H1 (cell line): ENCODE results near the gene KISS1R. TPM values are rescaled to one million over a fixed set of nuclear protein-coding genes. Genes with fewer than 3 reads are reported as not detected.

Source experiments
- CTCF ChIA-PET: fragments of 300-600 bp; sonication (Branson Sonifier 250); formaldehyde crosslinking; loops from one replicate; lab custom pipeline; 2021; ENCODE audit not compliant: partially characterized antibody; lab: Charles Lee
- POLR2A ChIA-PET: fragments of 300-600 bp; sonication (Branson Sonifier 250); formaldehyde crosslinking; loops from one replicate; lab custom pipeline; 2021; ENCODE audit warnings: inconsistent platforms; ENCODE audit not compliant: partially characterized antibody; lab: Charles Lee
- DNase-seq, 2 experiments: peaks; one replicate each; pipeline versions ENCODE4 v3.0.0 to v3.0.0-alpha.2; 2010 to 2022; ENCODE audit warnings: low spot score in 2 of 2, low read depth in 1 of 2, mixed read lengths in 1 of 2
- FAIRE-seq: peaks from 2 replicates; lab custom pipeline; 2011; peaks lifted over from hg19 to GRCh38; lab: Jason Lieb, UNC
- H2AFZ ChIP-seq: 2 replicates; pipeline ENCODE4 v1.8.1; 2012; ENCODE audit warnings: low read length, inconsistent platforms
- H2AK5ac ChIP-seq: 2 replicates; pipeline ENCODE4 v1.6.1; 2013; ENCODE audit warnings: low read depth, low read length
- H2BK120ac ChIP-seq: replicated peaks from 2 replicates; pipeline ENCODE3; 2013; ENCODE audit warnings: low read depth, low read length, inconsistent platforms
- H2BK12ac ChIP-seq: 2 replicates; pipeline ENCODE4 v1.6.1; 2013; ENCODE audit warnings: low read depth, low read length
- H2BK15ac ChIP-seq: 2 replicates; pipeline ENCODE4 v1.6.1; 2013; ENCODE audit warnings: low read length
- H2BK20ac ChIP-seq: 2 replicates; pipeline ENCODE4 v1.6.1; 2013; ENCODE audit warnings: low read length
- H2BK5ac ChIP-seq: 2 replicates; pipeline ENCODE4 v1.6.1; 2013; ENCODE audit warnings: low read depth, low read length
- H3K14ac ChIP-seq: 2 replicates; pipeline ENCODE4 v1.6.1; 2013; ENCODE audit warnings: inconsistent platforms; ENCODE audit not compliant: insufficient read length
- H3K18ac ChIP-seq: 2 replicates; pipeline ENCODE4 v1.6.1; 2013; ENCODE audit warnings: low read length; ENCODE audit errors: extremely low read depth
- H3K23ac ChIP-seq: 2 replicates; pipeline ENCODE4 v1.6.1; 2013; ENCODE audit warnings: inconsistent platforms; ENCODE audit not compliant: insufficient read length
- H3K23me2 ChIP-seq: 2 replicates; pipeline ENCODE4 v1.6.1; 2013; ENCODE audit warnings: low read depth, low read length
- H3K27ac ChIP-seq: 2 replicates; pipeline ENCODE4 v1.6.1; 2011; ENCODE audit warnings: low read depth, low read length, inconsistent platforms
- H3K27me3 ChIP-seq, 4 experiments: replicated peaks in 1 of 4; 1 replicate in 1 of 4; 2 replicates in 3 of 4; pipeline versions ENCODE4 v1.6.1 to v1.8.1; 2011 to 2013; ENCODE audit warnings: low read length in 3 of 4, mild to moderate bottlenecking in 3 of 4, inconsistent platforms in 2 of 4, mixed read lengths in 2 of 4, moderate library complexity in 1 of 4; ENCODE audit not compliant: control insufficient read depth in 3 of 4, insufficient read depth in 3 of 4; ENCODE audit errors: extremely low read depth in 1 of 4
- H3K36me3 ChIP-seq, 4 experiments: 2 replicates each; pipeline versions ENCODE4 v1.6.1 to v1.8.1; 2011 to 2013; ENCODE audit warnings: mild to moderate bottlenecking in 4 of 4, low read length in 3 of 4, moderate library complexity in 2 of 4, control low read depth in 1 of 4, inconsistent platforms in 1 of 4; ENCODE audit not compliant: insufficient read depth in 4 of 4, control insufficient read depth in 2 of 4
- H3K4ac ChIP-seq: replicated peaks from 2 replicates; pipeline ENCODE3; 2013; ENCODE audit warnings: low read length, low read depth, mixed read lengths, inconsistent platforms; ENCODE audit not compliant: insufficient read length
- H3K4me1 ChIP-seq, 4 experiments: replicated peaks in 1 of 4; 1 replicate in 1 of 4; 2 replicates in 3 of 4; pipeline versions ENCODE4 v1.6.1 to v1.8.1; 2011 to 2013; ENCODE audit warnings: low read length in 3 of 4, inconsistent platforms in 2 of 4, mixed read lengths in 1 of 4; ENCODE audit not compliant: insufficient read depth in 4 of 4, control insufficient read depth in 3 of 4
- H3K4me2 ChIP-seq, 2 experiments: 2 replicates each; pipeline versions ENCODE4 v1.6.1 to v1.8.1; 2011 to 2013; ENCODE audit warnings: low read depth in 2 of 2, low read length in 2 of 2, control low read depth in 1 of 2, inconsistent platforms in 1 of 2, mild to moderate bottlenecking in 1 of 2; ENCODE audit not compliant: insufficient read depth in 1 of 2
- H3K4me3 ChIP-seq, 4 experiments: fragments of 200-600, 300-600 bp in 1 of 4; sonication (generic), shearing (Covaris generic), sonication (Bioruptor Twin) in 1 of 4; 2 replicates each; pipeline versions ENCODE4 v1.5.1 to v1.8.1; 2011 to 2016; ENCODE audit warnings: low read length in 4 of 4, low read depth in 3 of 4, control low read depth in 2 of 4, inconsistent platforms in 2 of 4, mild to moderate bottlenecking in 2 of 4, mixed read lengths in 1 of 4, moderate library complexity in 1 of 4; ENCODE audit not compliant: insufficient read depth in 2 of 4; ENCODE audit errors: extremely low read depth in 1 of 4
- H3K56ac ChIP-seq: replicated peaks from 2 replicates; pipeline ENCODE3; 2013; ENCODE audit warnings: low read depth, mild to moderate bottlenecking, mixed read lengths, low read length, inconsistent platforms; ENCODE audit not compliant: insufficient read length
- H3K79me1 ChIP-seq: 2 replicates; pipeline ENCODE4 v1.6.1; 2013; ENCODE audit warnings: low read depth, low read length, control low read depth
- H3K79me2 ChIP-seq, 2 experiments: 2 replicates each; pipeline versions ENCODE4 v1.6.1 to v1.8.1; 2012 to 2013; ENCODE audit warnings: low read length in 2 of 2, mild to moderate bottlenecking in 2 of 2, inconsistent platforms in 1 of 2; ENCODE audit not compliant: insufficient read depth in 2 of 2, control insufficient read depth in 1 of 2
- H3K9ac ChIP-seq, 4 experiments: replicated peaks in 1 of 4; 1 replicate in 1 of 4; 2 replicates in 3 of 4; pipeline versions ENCODE4 v1.6.1 to v1.8.1; 2011 to 2013; ENCODE audit warnings: low read depth in 3 of 4, low read length in 3 of 4, control low read depth in 2 of 4, mild to moderate bottlenecking in 2 of 4, moderate library complexity in 2 of 4, inconsistent platforms in 1 of 4; ENCODE audit errors: extremely low read depth in 1 of 4
- H3K9me3 ChIP-seq, 2 experiments: 2 replicates each; pipeline versions ENCODE4 v1.6.1 to v1.8.1; 2012 to 2013; ENCODE audit warnings: mild to moderate bottlenecking in 2 of 2, moderate library complexity in 2 of 2, control low read depth in 1 of 2, inconsistent platforms in 1 of 2, low read depth in 1 of 2, low read length in 1 of 2, mixed read lengths in 1 of 2; ENCODE audit not compliant: insufficient read depth in 2 of 2
- H4K20me1 ChIP-seq, 2 experiments: replicated peaks in 1 of 2; 2 replicates each; pipeline versions ENCODE3 to v1.8.1; 2011 to 2013; ENCODE audit warnings: inconsistent platforms in 2 of 2, low read length in 2 of 2, mild to moderate bottlenecking in 1 of 2; ENCODE audit not compliant: insufficient read depth in 2 of 2, control insufficient read depth in 1 of 2
- H4K5ac ChIP-seq: 2 replicates; pipeline ENCODE4 v1.6.1; 2013; ENCODE audit warnings: low read length, low read depth, mixed read lengths, inconsistent platforms; ENCODE audit not compliant: insufficient read length
- H4K8ac ChIP-seq: 2 replicates; pipeline ENCODE4 v1.8.0; 2013; ENCODE audit warnings: mild to moderate bottlenecking, moderate library complexity, low read length, inconsistent platforms; ENCODE audit not compliant: insufficient read depth; ENCODE audit errors: extremely low read depth
- H4K91ac ChIP-seq: replicated peaks from 2 replicates; pipeline ENCODE3; 2013; ENCODE audit warnings: low read length, mixed read lengths, inconsistent platforms; ENCODE audit not compliant: insufficient read length
- ATF2 ChIP-seq: IDR thresholded peaks from 2 replicates; pipeline ENCODE4 v1.6.1; 2012; ENCODE audit warnings: low read length, inconsistent platforms
- ATF3 ChIP-seq: IDR thresholded peaks from 2 replicates; pipeline ENCODE4 v1.6.1; 2011; ENCODE audit warnings: low read depth, mild to moderate bottlenecking, low read length; ENCODE audit not compliant: insufficient read depth
- BRCA1 ChIP-seq: IDR thresholded peaks from 2 replicates; pipeline ENCODE4 v1.6.1; 2012; ENCODE audit warnings: low read depth, low read length, improper control_type of control experiment
- CHD2 ChIP-seq: IDR thresholded peaks from 2 replicates; pipeline ENCODE4 v1.6.1; 2012; ENCODE audit warnings: low read length, improper control_type of control experiment
- EGR1 ChIP-seq: IDR thresholded peaks from 2 replicates; pipeline ENCODE4 v1.6.1; 2011; ENCODE audit warnings: low read depth, low read length, borderline replicate concordance
- KDM1A ChIP-seq: fragments of 200-600, 300-600 bp; sonication (generic); IDR thresholded peaks from 2 replicates; pipeline ENCODE4 v1.7.1; 2016; ENCODE audit warnings: mild to moderate bottlenecking, low read length, borderline replicate concordance
- RAD21 ChIP-seq, 2 experiments: IDR thresholded peaks in 1 of 2; conservative IDR thresholded peaks in 1 of 2; 2 replicates each; pipeline ENCODE4 v1.6.1; 2011; ENCODE audit warnings: low read depth in 2 of 2, low read length in 2 of 2, improper control_type of control experiment in 1 of 2, inconsistent platforms in 1 of 2, mild to moderate bottlenecking in 1 of 2, moderate library complexity in 1 of 2
- SAP30 ChIP-seq: fragments of 300-600 bp; sonication (generic); IDR thresholded peaks from 2 replicates; pipeline ENCODE4 v1.7.1; 2012; ENCODE audit warnings: low read length, moderate library complexity, mild to moderate bottlenecking, inconsistent platforms; ENCODE audit not compliant: insufficient read depth, insufficient replicate concordance
- SP2 ChIP-seq: IDR thresholded peaks from 2 replicates; pipeline ENCODE4 v1.6.1; 2012; ENCODE audit warnings: mild to moderate bottlenecking, low read length, inconsistent platforms
- WGBS, 2 experiments: shearing (Covaris generic) in 1 of 2; methylation state at CpG; one replicate each; pipeline versions ENCODE4 v1.1.6 to v1.1.7; 2013 to 2015; ENCODE audit warnings: low lambda C conversion rate in 2 of 2, mixed read lengths in 2 of 2, inconsistent platforms in 1 of 2, low coverage in 1 of 2, missing lambda C conversion rate in 1 of 2; ENCODE audit not compliant: insufficient replicate concordance in 2 of 2, insufficient coverage in 1 of 2, insufficient read length in 1 of 2; ENCODE audit errors: extremely low coverage in 1 of 2, missing lambda C conversion rate in 1 of 2; 5-methylcytosine and 5-hydroxymethylcytosine counted together
- polyA plus RNA-seq, 7 experiments: library from polyadenylated mRNA; depleted of rRNA in 3 of 7; stranded (reverse) in 5 of 7; unstranded in 2 of 7; fragments of >200 nt in 5 of 7; fragments of 200-250 nt in 2 of 7; gene quantifications; 1 replicate in 5 of 7; 2 replicates in 1 of 7; 4 replicates in 1 of 7; pipeline versions ENCODE4 v1.2.1 to v1.2.3, GENCODE V29; 2011 to 2013; ENCODE audit warnings: missing spikeins in 2 of 7, mixed read lengths in 2 of 7
- total RNA-seq: library from RNA; stranded (reverse); fragmentation: NEBNext Ultra II Directional; extraction: Animal tissue kit (Norgen Biotek cat#: 25700); gene quantifications from 2 replicates; pipeline ENCODE4 v1.2.1, GENCODE V29; 2021

The KISS1R gene
- total and polyA plus RNA-seq, 2 of the 8 experiments (the other 6 are each of a cell fraction or from before 2014, with no cell fraction given) = 2.3 to 2.7 TPM

GRCh38 chr19:947707-948539 lies 30.8 kb downstream of the KISS1R start:
- H3K4ac ChIP-seq = no peak overlapping the region
- peaks cover 0 to 8% (median 5%) of the 10 kb centered on the region in 4 experiments; a peak in 6 of 7 replicates for H3K4me1 ChIP-seq
- ChIA-PET CTCF (interaction anchor here (0.7 to 0.9 kb wide), 3 partner anchors 14 to 24 kb away, joined by 3 to 4 read pairs (median 3); no protein-coding TSS in a partner anchor), POLR2A (interaction anchor here (0.7 to 1.8 kb wide), 3 partner anchors 8 to 56 kb away, joined by 3 to 4 read pairs (median 3); no protein-coding TSS in a partner anchor)
- no peak overlapping the region for H2AK5ac ChIP-seq
- H2BK20ac ChIP-seq = no peak overlapping the region
- peaks cover 0 to 18% of the 10 kb centered on the region in 2 experiments for H4K20me1 ChIP-seq
- no peak for FAIRE-seq
- H3K4me2 ChIP-seq = no peak overlapping the region
- peaks cover 0 to 5% (median 1%) of the 10 kb centered on the region in 4 experiments; a peak in 2 of 8 replicates for H3K36me3 ChIP-seq
- H3K14ac ChIP-seq = no peak overlapping the region
- no peak overlapping the region for H2BK12ac ChIP-seq
- H3K27me3 ChIP-seq = no peaks in the 10 kb centered on the region
- no peak overlapping the region; the same call in 1 of the 2 replicates for H4K8ac ChIP-seq
- no peak overlapping the region for H3K23ac ChIP-seq
- peaks cover 13% of the 10 kb centered on the region for H3K79me1 ChIP-seq
- DNase-seq = no peak
- no peak overlapping the region for H3K4me3 ChIP-seq
- H3K27ac ChIP-seq = no peak overlapping the region
- H2BK5ac ChIP-seq = no peak overlapping the region
- no peaks in the 10 kb centered on the region for H3K9me3 ChIP-seq
- no peak overlapping the region for H2BK120ac ChIP-seq
- peaks cover 0 to 13% of the 10 kb centered on the region in 2 experiments; a peak in 2 of 4 replicates for H3K79me2 ChIP-seq
- H4K5ac ChIP-seq = no peak overlapping the region
- H2AFZ ChIP-seq = no peak overlapping the region
- no peak overlapping the region for H2BK15ac ChIP-seq
- H3K23me2 ChIP-seq = no peaks in the 10 kb centered on the region
- no peak overlapping the region for H3K18ac ChIP-seq
- WGBS, 2 experiments = 94% methylated on average over 44 of the region's 47 CpGs; no CpG with 5 or more reads in 1 of the 2 experiments
- no peak overlapping the region for H3K9ac ChIP-seq
- H3K56ac ChIP-seq = no peak overlapping the region
- no peak overlapping the region for H4K91ac ChIP-seq
- no peak for TF ChIP-seq SAP30
- no peak for TF ChIP-seq SP2
- no peak for TF ChIP-seq BRCA1
- no peak for TF ChIP-seq CHD2
- no peak for TF ChIP-seq RAD21 (IDR thresholded peaks at IDR 0.05 in 1 of 2, conservative IDR thresholded peaks at IDR 0.05 in 1 of 2; ENCODE audit: low read depth in 2 of 2, low read length in 2 of 2)
- no peak for TF ChIP-seq ATF2
- TF ChIP-seq KDM1A = no peak
- no peak for TF ChIP-seq ATF3
- no peak for TF ChIP-seq EGR1
